ENCODE results near the gene NKPD1.

- TF ChIP-seq CTCF (IDR thresholded peaks at IDR 0.05 in 4 of 5, conservative IDR thresholded peaks at IDR 0.05 in 1 of 5) = no peak
- no peak for TF ChIP-seq POLR2A (IDR thresholded peaks at IDR 0.05)
These were observed 6.0 kb upstream of the NKPD1 start for GRCh38 chr19:45166723-45167252.

Measured in gastrocnemius medialis (tissue), 4 donors.